ENCODE results near the gene KRT1.

DNA sequence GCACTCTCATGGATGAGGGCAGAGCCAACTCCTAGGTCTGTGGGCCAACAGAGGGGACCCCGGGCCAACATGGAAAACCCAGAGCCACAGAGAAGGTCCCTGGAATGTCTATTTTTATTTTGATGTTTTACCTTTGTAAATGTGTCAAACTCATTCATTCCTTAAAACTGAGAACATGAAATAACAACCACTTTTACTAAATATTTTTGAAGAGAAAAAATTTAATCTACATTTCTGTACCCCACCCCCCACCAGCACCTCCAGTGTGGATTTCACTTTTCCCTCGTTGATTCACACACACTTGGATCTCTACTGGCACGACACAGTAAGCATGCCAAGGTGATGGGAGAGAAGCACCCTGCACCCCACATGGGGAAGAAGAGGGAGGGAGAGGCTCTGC lies 16.4 kb upstream of the KRT1 start:
- TF ChIP-seq, protein P1, sequence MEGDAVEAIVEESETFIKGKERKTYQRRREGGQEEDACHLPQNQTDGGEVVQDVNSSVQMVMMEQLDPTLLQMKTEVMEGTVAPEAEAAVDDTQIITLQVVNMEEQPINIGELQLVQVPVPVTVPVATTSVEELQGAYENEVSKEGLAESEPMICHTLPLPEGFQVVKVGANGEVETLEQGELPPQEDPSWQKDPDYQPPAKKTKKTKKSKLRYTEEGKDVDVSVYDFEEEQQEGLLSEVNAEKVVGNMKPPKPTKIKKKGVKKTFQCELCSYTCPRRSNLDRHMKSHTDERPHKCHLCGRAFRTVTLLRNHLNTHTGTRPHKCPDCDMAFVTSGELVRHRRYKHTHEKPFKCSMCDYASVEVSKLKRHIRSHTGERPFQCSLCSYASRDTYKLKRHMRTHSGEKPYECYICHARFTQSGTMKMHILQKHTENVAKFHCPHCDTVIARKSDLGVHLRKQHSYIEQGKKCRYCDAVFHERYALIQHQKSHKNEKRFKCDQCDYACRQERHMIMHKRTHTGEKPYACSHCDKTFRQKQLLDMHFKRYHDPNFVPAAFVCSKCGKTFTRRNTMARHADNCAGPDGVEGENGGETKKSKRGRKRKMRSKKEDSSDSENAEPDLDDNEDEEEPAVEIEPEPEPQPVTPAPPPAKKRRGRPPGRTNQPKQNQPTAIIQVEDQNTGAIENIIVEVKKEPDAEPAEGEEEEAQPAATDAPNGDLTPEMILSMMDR (IDR thresholded peaks at IDR 0.05): no peak
- no peak for TF ChIP-seq EZH2 (IDR thresholded peaks at IDR 0.05; ENCODE audit: borderline replicate concordance, insufficient read depth, low read depth, low read length, poor library complexity, severe bottlenecking)
